Activated CD4-positive, alpha-beta T cell treated with anti-CD3 and anti-CD28 coated beads, Interleukin-10, Interleukin-2, amounts not matched to agents 100 ng/mL and 50 ng/mL, durations not matched to agents 16 hours and 8 hours (primary cell): ENCODE results near the gene THADA.
A peak's percentile ranks its signal among the peaks of the same experiment; 100 is the strongest.

Experiments used
- DNase-seq: peaks from one replicate; pipeline ENCODE4 v3.0.0-alpha.2; 2020

The THADA gene

DNA sequence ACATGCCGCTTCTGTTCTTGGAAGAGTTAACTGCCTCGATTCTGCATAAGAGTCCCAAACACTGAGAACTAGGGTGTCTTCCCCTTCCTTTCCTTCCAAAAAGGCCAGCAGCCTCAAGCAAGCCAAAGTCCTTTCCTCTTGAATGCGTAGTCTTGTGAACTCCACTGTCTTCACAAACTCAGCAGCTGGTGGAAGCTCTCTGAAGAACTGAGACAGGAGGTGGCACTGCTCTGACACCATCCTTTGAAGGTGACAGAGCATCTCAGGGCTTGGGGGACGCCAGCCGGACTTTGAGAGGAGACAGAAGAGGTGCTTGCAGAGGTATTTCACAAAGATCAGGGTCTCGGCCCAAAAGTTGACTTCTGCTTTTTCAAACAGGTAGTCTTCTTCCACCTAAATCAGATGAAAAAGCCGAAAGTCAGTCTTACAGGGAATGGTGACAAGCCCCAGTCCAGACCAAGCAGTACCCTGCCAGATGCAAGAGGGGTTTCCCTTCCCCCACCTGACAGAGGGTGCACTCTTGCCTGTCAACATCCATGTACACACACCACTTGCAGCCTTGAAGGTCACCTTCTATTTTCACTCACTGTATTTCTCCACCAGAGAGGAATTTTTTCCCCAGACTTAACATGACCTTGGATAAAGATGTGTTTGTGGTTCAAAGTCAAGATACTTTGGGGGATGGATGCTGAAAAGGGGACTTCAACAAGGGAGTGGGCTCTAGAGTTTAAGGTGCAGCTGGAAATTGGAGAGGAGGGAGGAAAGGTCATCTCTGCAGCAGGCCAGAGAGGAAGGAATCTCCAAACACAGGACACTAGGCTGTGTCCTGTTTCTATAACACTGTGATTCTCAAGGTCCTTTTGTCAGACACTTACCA, 364.6 kb downstream of the THADA start:
- no peak for DNase-seq

DNA sequence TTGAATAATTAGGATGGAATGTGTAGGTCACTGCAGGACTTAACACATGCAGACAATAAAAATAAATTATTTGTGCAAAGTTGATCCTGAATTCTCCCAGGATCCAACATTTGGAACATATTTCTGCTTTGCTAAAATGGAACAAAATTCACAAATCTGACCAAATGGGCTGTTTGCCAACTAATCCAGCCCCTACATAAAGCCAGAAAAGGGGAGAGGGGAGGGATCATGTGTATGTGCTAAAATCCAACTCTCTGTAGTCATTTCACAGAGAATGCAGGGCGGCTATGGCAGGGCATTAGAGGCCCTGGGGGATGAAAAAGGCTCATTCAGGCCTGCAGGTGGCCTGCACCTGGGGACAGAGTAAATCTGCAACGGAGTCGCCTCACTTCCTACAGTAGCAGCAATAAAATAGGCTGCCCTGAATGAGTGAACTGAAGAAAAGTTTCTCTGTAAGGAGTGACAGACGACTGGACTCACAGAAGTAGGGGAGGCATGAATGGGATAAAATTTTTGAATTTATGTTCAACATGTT, 365.4 kb downstream of the THADA start:
- no peak for DNase-seq

DNA sequence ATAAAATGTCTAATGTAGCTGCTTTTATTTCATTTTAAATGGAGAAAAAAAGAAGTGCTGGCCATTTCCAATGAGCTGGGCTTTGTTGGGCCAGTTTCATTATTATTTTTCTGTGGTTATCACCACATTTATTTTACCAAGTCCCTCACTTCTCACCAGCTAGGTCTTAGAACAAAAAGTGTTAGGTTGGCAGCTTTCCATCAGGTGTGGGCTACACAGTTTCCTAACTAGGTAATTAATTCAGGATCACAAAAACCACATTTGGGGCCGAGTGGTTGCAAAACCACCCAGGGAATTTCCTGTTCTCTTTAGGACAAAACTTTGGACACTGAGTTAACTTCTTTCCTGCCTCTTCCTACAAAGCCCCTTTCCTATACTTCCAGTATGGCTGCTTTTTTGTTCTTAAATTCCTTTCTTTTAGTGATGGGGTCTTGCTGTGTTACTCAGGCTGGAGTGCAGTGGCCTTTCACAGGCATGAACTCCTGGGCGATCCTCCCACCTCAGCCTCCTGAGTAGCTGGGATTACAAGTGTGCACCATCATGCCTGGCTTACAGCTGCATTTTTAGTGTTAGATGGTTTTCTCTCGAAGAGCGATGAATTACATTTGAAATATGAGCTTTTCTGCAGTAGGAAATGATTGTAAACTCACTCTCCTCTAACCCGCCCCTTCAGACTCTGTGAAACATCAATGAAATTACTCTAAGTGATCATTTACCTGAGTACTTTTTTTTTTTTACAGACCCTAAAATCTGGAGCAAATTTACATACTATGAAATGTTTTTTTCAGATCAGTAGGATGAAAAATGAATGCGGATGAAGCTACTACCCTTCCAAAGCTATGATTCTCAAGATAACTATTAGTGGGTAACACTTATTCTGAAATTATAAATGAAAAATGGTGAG, 366.8 kb downstream of the THADA start:
- peak; percentile 24 for DNase-seq

DNA sequence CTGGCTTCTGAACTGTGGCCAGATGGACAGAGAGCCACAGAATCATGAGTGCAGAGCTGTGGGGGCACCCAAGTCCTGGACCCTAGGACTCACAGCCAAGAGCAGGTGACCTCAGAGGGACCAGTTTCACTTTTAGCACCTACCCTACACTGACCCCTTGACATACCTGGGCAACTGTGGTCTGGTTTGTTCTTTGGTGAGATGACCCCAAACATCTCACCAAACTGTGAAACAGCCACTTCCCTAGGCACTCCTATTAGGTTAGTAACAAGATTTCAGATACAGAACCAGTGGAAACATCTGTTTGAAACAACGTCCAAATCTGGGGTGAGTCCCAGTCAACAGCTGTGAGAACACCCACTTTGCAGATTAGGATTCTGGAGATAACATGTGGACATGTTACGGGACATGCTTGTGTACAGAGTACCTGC, 367.5 kb downstream of the THADA start:
- DNase-seq: peak; percentile 16

DNA sequence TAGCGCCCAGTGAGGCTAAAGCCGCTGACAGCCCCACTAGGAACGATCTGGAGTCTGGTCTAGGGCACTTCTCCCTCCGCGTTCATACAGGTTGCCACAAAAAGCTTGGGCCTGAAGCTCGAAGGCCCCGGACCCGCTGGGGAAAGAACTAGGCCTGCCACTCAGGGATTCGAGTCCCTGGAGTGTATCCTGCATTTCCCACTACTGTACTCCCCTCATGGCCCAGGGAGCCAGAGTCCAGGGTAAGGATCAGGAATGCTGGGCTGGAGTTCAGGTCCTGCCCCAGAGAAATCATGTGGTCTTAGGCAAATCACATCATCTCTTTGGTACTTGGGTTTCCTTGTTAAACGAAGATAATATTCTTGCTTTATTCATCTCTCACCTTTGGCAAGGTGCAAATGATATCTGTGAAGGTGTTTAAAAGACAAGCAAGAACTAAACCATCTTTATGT, 368.0 kb downstream of the THADA start:
- no peak for DNase-seq

DNA sequence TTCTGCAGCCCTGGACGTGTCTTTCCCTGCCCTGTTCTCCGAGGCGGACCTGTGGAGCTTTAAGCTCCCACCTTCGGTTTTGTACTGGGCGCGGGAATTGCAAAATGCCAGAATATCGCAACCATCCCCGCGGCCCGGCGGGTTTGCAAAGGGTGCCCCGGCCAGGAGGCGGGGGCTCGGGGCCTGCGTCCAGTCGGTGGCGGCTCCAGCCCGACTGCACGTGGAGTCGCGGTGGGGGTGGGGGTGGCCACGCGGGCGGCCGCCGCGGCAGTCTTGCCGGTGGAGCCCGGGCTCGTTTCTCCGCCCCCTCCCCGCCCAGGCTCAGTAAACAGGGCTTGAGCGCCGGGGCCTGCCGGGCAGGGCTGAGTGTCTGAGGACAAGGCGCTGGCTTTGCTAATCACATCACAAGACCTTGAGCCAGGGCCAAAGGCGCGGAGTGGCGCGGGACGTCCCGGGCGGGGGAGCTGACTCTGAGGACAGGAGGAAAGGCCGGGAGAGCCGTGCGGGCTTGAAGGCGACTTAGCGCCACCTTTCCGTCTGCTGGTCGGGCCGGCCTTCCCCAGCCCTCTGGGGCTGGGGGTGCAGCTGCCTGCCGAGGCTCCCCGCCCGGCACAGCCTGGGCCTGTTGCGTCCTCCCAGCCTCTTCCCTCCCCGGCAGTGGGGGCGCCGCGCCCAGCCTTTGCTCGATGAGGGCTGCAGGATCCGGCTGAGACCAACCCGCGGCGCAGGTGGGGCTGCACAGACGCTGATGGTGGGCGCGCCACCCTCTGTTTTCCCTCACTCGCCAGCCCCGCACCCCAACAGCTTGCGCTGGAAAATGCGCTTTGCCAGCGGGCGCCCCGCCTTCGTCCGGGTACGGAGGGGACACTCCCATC, 368.6 kb downstream of the THADA start:
- peak; percentile 76 for DNase-seq

DNA sequence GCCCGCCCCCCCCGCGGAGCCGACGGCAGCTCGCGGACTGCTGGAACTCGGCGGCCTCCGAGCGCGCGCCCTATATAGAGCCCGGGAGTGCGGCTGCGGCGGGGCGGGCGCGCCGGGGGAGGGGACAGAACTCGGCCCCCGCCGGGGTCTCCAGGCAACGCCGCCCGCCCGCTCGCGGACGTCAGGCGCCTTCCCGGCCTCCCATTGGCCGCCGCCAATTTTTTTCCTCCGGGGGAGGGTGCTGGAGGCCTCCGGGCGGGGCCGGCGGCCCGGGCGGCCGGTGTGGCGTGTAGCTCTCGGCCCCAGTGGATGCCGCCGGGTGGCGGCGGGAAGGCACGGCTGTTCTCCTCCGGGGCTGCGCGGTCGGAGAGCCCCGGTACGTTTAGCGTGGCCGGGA, 369.3 kb downstream of the THADA start, which contains the start of gene ZFP36L2:
Gene ZFP36L2, minus strand, starts transcription at position 49 of the 397 bp plus-strand sequence. CDS start 291 bp downstream, outside the sequence.
- DNase-seq: peak; percentile 98

DNA sequence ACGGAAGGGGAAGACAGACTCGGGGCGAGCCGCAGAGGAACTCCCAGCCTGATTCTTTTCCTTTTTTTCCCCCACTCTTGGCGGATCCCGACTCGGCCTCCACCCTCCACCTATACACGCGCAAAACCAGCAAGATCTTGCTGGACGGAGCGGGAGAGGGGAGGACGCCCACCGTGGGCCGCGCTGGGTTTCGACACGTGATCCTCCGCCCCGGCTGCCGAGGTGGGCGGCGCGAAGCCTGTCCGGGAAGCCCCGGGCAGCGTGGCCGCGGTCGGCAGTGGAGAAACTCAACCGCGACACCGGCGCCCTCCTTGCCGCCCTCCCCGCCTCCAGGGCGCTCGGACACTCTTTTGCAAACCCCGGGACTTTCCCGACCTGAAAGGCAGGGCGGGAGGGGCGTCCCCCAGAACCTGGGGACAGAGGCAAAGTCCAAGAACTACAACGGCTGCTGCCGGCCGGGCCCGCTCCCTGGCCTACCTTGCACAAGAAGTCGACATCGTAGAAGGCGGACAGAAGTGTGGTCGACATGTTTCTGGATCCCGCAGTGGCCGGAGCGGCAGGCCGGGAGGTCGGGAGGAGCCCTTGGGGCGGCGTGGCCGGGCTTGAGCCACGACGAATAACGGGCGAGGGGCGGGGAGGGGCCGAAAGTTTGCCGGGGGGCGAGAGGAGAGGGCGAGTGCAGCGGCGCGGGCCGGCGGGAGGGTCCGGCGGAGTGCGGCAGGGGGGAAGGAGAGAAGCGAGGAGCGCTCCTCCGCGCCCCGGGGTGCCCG, 369.9 kb downstream of the THADA start:
- DNase-seq: peak; percentile 78

DNA sequence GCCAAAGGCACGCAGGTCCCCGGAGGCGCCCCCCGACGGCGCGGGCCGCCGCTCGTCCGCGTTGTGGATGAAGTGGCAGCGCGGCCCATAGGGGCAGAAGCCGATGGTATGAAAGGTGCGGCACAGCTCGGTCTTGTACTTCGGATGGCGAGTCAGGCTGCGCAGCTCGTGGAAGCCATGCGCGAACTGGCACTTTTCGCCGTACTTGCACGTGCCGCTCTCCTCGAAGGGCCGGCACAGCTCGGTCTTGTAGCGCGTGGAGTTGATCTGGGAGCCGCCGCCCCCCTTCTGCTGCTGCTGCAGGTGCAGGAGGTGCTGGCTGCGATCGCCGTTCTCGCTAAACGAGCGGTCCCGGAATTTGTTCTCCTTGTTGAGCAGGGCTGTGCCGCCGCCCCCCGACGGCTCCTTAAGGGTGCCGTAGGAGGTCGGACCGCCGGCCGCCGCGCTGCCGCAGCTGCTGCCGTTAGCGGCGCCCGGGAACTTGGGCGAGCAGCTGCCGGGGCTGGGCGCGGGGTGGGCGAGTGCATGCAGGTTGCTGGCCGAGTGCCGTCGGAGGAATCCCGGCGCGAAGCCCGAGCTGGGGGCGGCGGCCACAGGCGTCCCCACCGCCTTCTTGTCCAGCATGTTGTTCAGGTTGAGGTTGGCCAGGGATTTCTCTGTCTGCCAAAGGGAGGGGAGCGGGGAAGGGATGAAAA, 370.6 kb downstream of the THADA start:
- DNase-seq: peak; percentile 67

DNA sequence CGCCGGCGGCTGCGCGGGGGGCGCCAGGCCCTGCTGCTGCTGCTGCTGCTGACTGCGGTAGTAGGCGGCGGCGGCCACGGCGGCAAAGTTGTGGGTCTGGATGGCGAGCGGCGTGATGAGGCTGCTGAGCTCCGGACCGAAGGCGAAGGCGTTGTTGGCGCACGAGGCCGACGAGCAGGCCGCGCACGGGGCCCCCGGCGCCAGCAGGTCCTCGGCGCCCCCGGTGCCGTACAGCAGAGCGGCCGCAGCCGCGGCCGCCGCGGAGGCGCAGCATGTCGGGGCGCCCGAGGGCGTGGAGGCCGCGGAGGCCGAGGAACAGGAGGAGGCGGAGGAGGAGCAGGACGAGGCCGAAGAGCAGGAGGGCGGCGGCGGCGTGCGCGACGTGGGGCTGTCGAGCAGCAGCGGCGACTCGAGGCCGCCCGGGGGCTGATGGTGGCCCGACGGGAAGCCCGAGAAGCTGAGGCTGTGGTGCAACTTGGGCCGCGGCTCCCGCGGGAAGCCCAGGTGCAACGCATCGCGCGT, 371.2 kb downstream of the THADA start:
- DNase-seq: peak; percentile 50

DNA sequence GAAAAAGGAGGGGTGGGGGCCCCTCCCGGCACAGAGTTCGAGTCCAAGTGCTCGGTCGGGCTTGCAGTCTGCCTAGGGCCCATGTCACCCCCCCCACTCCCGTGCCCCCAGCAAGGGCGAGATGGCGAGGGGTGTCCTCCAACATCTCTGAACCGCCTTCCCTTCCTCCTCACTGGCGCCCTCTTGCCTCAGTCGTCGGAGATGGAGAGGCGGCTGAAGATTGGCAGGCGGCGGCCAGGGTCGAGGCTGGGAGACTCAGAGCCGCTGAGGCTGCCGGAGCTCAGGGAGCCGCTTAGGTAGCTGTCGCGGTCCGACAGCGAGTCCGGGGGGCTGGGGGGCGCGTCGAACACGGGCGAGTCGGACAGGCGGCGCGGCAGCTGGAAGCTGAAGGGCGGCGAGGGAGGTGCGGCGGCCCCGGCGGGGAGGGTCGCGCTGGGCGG, 371.7 kb downstream of the THADA start:
- DNase-seq: peak; percentile 87

DNA sequence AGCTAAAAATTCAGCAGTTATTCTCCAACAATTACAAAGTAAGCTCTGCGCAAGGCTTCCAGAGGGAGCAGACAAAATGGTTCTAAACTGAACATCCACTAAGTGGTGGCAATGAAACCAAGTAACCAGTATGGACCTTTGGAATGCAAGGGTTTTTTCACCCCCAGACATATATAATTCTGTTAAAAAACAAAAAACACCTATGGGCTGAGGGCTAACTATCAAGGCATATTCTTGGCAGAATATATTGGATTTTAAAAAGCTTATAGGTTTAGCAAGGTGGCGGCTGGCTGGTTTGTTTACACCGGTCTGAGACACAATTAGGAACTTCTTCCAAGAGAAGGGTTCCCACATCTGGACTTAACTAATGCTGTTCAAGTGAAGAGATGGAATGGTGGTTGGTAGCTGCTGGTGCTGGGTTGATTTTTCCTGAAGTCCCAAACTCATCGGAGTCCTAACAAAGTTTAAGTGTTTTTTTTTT, 372.3 kb downstream of the THADA start:
- DNase-seq: no peak

DNA sequence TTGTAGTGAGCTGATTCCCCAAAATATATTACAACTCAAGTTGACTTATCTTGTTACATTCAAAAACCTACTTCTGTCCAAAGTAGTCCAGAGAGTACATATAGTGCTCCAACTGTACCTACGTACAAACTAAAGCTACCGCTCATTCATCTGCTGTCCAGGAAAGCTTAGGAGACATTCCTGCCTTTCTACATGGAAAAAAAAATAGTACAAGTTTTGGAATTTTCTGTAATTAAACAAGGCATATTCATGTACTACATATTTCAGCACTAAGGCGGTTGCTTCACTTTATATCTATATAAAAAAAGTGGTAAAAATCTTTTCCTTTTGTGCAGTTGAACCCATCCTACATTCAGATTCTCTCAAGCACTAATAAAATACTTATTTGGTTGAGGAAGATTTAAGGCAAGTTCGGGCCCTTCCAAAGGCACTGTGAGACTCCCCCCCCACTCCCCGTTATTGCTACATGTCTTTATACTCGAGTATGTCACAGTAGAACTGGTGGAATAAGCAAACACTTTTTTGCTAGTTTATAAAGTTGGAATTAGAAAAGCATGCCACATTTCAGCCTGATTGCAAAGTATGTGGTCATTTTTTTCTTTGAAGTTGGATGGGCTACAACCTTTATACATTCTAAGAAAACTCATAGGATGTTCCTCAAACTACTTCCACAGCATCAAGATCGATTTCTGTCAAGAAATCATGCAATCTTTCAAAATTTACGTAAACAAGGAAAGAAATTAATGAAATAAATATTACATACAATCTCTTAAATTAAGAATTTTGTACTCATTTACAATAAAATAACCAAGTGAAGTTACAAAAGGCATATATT, 373.1 kb downstream of the THADA start:
- no peak for DNase-seq

DNA sequence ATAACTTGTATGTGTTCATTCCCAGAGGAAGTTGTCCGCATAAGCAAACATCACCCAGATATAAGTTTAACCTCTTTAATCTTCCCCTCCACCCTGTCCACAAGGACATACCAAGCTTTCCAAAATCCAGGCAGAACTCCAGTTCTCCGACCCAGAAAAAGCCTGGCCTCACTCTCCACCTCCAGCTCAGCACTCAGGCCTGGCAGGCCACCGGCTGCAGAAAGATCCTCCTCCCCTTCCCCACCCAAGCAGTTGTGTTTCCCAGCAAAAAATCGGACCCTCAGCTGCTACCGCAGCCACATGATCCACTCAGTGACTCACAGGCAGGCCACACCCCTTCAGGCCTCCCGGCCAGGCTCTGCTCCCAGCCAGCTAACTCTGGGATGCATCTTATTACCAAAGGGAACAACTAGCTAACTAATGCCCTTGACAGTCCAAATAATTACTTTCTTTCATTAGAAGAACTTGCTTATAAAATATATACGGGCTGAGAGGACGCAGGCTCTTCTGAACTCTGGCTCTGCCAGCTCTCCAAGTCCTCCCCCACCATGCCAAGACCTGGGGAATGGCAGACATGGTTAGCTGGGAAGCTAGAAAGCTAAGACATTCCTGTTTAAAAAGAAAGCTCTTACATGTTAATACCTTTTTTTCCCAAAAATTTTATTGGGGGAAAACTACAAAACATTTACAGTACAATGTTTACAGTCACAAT, 373.9 kb downstream of the THADA start:
- peak; percentile 70 for DNase-seq

DNA sequence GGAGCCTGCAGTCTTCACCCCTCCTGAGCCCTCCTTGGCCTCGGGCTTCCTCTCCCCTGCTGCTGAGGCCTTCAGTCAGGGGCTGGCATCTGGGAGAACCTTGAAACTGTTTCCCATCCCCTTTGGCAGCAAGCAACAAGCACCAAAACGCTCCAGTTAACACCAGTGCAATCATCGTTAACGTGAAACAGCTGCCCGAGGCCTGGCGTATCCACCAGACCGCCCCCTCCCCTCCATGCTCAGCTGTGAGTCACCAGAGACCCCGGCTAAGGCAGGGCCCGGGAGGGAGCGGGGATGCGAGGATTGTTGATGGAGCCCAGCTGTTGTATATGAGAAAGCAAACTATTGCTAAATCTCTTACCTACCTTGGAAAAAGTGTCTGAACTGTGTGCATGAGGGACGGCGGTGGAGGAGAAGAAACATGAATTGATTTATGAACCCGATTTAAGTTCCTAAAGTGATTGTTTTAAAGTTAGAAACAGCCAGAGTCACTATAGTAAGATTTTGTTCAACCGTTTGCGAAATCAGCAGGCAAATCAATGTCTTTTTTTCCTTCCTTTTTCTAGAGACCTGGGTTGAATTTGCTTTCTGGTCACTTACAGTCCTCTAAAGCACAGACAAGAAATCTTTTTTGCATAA, 374.6 kb downstream of the THADA start:
- peak; percentile 26 for DNase-seq

DNA sequence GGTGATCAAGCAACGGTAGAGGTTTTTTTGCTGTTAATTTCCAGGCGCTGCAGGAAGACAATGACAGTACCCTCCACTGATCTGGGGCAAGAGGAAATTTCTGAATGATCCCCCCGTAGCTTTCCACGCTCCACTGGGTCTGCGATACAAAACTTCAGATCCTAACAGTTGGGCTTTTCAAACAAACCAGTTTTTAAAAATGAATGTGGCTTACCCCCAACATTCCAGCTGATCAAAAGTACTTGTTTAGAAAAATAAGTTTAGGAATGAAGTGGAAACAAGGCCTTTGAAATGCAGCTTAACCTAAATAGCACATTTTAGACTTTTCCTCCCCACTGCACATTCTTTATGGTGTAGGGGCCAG, 375.1 kb downstream of the THADA start:
- DNase-seq: no peak

DNA sequence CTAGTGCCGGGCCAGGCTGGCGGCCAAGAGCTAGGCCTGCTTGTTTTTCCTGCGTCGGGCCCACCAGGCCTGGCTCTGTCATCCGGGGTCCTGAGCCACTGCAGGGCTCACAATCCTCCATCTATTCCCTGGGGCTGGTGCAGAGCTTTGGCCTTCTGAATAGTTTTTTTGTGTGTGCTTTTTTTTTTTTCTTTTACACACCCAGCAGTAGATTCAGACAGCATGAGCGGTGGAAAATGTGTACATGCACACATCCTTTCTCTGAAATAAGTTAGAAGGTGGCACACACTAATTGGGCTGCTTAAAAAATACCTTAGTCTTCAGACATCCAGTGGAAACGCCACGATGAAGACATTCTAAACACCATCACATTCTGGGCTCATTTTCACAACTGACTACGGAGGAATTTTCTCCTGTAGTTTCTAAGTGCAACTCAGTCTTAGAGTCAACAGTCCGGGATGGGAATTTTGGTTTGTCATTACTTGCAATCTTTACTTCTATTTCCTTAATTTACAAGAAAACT, 375.5 kb downstream of the THADA start:
- DNase-seq: no peak
